Measurements from ENCODE around the gene SDS. TPM values are rescaled to one million over a fixed set of nuclear protein-coding genes. Genes with fewer than 3 reads are reported as not detected.

The SDS gene
- total and polyA plus RNA-seq, 2 experiments from 2014 or later, result 0.39 to 0.43 TPM

- Histone ChIP-seq H3K27ac (no peak overlapping the region), H3K9me2 (replicated peaks; ENCODE audit: insufficient read depth) (no peaks in the 10 kb centered on the region), H3K4me3 (no peak overlapping the region), H4K20me1 (ENCODE audit: insufficient read depth, poor library complexity, severe bottlenecking) (no peaks in the 10 kb centered on the region), H3K27me3 (no peaks in the 10 kb centered on the region), H3K4me2 (no peak overlapping the region), H3K4me1 (ENCODE audit: insufficient read depth) (no peaks in the 10 kb centered on the region), H3K9me3 (ENCODE audit: low read depth) (no peaks in the 10 kb centered on the region), H3K36me3 (replicated peaks; ENCODE audit: insufficient read depth, low read depth) (no peaks in the 10 kb centered on the region), H2AFZ (no peak overlapping the region), H3K79me2 (no peaks in the 10 kb centered on the region)
- no peak for TF ChIP-seq EZH2phosphoT487 (IDR thresholded peaks at IDR 0.05; ENCODE audit: low read depth, severe bottlenecking, unreplicated experiment)
- no peak for TF ChIP-seq EZH2 (IDR thresholded peaks at IDR 0.05; ENCODE audit: borderline replicate concordance)
- no peak for TF ChIP-seq CTCF (IDR thresholded peaks at IDR 0.05; ENCODE audit: poor library complexity)
- WGBS (ENCODE audit: low lambda C conversion rate, missing lambda C conversion rate), result 77% methylated on average over 3 of the region's 3 CpGs
- DNase-seq (ENCODE audit: low spot score), result no peak
These were observed 2.0 kb upstream of the SDS start for GRCh38 chr12:113405694-113406093.

- Histone ChIP-seq H3K27me3 (no peaks in the 10 kb centered on the region), H2AFZ (no peak overlapping the region), H3K4me1 (ENCODE audit: insufficient read depth) (no peaks in the 10 kb centered on the region), H4K20me1 (ENCODE audit: insufficient read depth, poor library complexity, severe bottlenecking) (no peaks in the 10 kb centered on the region), H3K9me2 (replicated peaks; ENCODE audit: insufficient read depth) (no peaks in the 10 kb centered on the region), H3K79me2 (no peaks in the 10 kb centered on the region), H3K27ac (no peak overlapping the region), H3K36me3 (replicated peaks; ENCODE audit: insufficient read depth, low read depth) (no peaks in the 10 kb centered on the region), H3K4me3 (no peak overlapping the region), H3K4me2 (no peak overlapping the region), H3K9me3 (ENCODE audit: low read depth) (no peaks in the 10 kb centered on the region)
- TF ChIP-seq EZH2phosphoT487 (IDR thresholded peaks at IDR 0.05; ENCODE audit: low read depth, severe bottlenecking, unreplicated experiment) (no peak), EZH2 (IDR thresholded peaks at IDR 0.05; ENCODE audit: borderline replicate concordance) (no peak), CTCF (IDR thresholded peaks at IDR 0.05; ENCODE audit: poor library complexity) (no peak)
- no peak for DNase-seq (ENCODE audit: low spot score)
- 95% methylated on average over 23 of the region's 23 CpGs for WGBS (ENCODE audit: low lambda C conversion rate, missing lambda C conversion rate)
These were observed 964 bp downstream of the SDS start for GRCh38 chr12:113402586-113403260.

GRCh38 chr12:113401066-113402000, 2.4 kb downstream of the SDS start:
- no peaks in the 10 kb centered on the region for H4K20me1 ChIP-seq (ENCODE audit: insufficient read depth, poor library complexity, severe bottlenecking)
- no peaks in the 10 kb centered on the region for H3K9me2 ChIP-seq (replicated peaks; ENCODE audit: insufficient read depth)
- H3K27ac ChIP-seq, result no peak overlapping the region
- no peaks in the 10 kb centered on the region for H3K36me3 ChIP-seq (replicated peaks; ENCODE audit: insufficient read depth, low read depth)
- H3K4me3 ChIP-seq, result no peak overlapping the region
- WGBS (ENCODE audit: low lambda C conversion rate, missing lambda C conversion rate), result 84% methylated on average over 13 of the region's 13 CpGs
- no peak overlapping the region for H2AFZ ChIP-seq
- TF ChIP-seq CTCF (IDR thresholded peaks at IDR 0.05; ENCODE audit: poor library complexity) (no peak), EZH2phosphoT487 (IDR thresholded peaks at IDR 0.05; ENCODE audit: low read depth, severe bottlenecking, unreplicated experiment) (no peak), EZH2 (IDR thresholded peaks at IDR 0.05; ENCODE audit: borderline replicate concordance) (no peak)
- H3K27me3 ChIP-seq, result no peaks in the 10 kb centered on the region
- H3K9me3 ChIP-seq (ENCODE audit: low read depth), result no peaks in the 10 kb centered on the region
- H3K79me2 ChIP-seq, result no peaks in the 10 kb centered on the region
- H3K4me1 ChIP-seq (ENCODE audit: insufficient read depth), result no peaks in the 10 kb centered on the region
- DNase-seq (ENCODE audit: low spot score), result no peak
- no peak overlapping the region for H3K4me2 ChIP-seq
